Endometrial microvascular endothelial cells (primary cell): Measurements from ENCODE around the gene HSPA14. TPM values are rescaled to one million over a fixed set of nuclear protein-coding genes. Genes with fewer than 3 reads are reported as not detected.
"Not testable (repeated sequence)": the region's sequence is repeated elsewhere in the genome, so short reads cannot be mapped to it uniquely, and the experiment has no call there.

Experiments used
- in situ Hi-C: cut with HindIII; loops from 2 replicates; pipeline ENCODE4 v1.10.0; 2017; ENCODE audit warnings: low sequenced_read_pairs, low pct_unique_long_range_greater_than_20kb; ENCODE audit errors: inconsistent ontology term
- total RNA-seq: library from RNA; depleted of rRNA; stranded (reverse); fragments of >200 nt; gene quantifications from one replicate; pipeline ENCODE4 v1.2.3, GENCODE V29; 2015; ENCODE audit errors: inconsistent ontology term

Gene HSPA14
- 18.9 TPM for total RNA-seq

DNA sequence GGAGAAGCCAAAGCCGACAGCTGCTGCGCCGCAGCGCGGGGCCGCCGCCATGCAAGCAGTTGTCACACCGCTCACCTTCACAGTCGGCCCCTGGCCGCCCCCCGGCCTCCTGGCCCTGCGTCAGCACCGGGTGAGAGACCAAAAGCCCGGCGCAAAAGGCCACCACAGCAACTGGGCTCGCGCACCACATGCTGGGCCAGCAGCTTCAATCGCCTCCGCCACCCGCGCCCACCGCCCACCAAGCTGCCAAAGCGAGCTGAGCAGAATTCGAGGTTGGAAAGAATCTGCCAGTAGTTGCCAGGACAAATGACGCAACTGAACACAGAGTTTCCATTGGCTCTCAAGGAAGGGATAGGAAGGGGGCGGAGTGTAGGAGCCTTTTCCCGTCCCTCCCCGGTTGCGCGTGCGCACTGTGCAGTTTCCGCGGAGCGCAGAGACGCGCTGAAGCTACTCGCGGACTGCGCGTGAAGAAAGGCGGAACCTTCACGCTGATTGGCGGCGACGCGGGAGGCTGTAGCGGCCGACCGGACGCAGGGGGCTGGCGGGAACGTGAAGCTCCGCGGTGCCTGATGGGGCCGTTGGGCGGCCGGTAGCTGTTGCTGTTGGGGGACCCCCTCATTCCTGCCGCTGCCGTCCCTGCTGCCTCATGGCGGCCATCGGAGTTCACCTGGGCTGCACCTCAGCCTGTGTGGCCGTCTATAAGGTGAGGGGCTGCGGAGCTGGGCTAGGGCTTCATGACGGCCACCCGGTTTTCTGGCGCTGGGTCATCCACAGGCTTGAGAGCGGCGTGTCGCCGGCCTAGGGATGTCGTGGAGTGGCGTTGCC, at the start of gene HSPA14, which contains the start of the genes CDNF and MSANTD7:
TSS of gene HSPA14 (plus strand) at position 550 of the 825 bp plus-strand sequence. CDS start at position 647, 97 bp downstream.
TSS of gene CDNF (minus strand) at position 281 of the 825 bp plus-strand sequence. CDS start at position 190, 91 bp downstream.
TSS of gene MSANTD7 (plus strand) at position 550 of the 825 bp plus-strand sequence. CDS start 3,979 bp downstream, outside the sequence.
- in situ Hi-C loops, result no loop called here

GRCh38 chr10:14798636-14799035, 39.5 kb upstream of the HSPA14 start:
- in situ Hi-C loops, result loop anchor here (25.0 kb wide), 1 partner anchor 211 kb away; no protein-coding TSS in a partner anchor

DNA sequence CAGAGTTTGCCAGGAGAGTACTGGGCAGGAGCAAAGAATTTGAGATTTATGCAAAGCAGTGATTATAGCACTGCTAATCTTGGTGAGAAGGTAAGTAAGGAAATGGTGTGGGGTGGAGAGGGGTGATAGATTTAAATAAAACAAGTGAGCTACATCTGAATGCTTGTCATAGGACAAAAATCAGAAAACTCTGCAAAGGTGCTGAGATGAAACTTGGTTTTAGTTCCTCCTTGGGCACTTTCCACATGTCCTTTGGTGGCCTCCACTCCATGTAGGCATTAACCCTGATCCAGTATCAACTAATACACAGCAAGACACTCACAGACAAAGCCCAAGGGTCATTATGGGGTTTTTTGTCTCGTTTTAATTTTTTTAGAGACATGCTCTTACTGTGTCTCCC, 37.7 kb upstream of the HSPA14 start:
- in situ Hi-C loops, result no loop called here

DNA sequence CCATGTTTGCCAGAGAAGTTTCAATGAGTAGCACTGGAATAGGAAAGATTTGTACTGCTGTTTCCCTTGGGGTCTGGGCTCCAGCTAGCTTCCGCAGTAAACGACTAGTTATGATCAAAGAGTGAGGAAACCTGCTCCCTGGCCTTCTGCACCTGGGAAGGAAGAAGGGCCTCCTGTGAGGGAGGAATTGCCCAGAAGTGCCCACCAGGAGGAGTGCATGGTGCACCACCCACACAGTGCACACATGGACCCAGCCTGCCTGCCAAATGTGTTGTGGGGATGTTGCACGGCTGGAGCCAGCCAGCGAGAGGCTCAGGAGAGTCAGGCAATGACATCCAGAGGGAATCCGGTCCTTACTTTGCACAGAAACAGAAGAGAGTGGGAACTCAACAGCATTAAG, 36.4 kb upstream of the HSPA14 start:
- in situ Hi-C loops, result no loop called here

DNA sequence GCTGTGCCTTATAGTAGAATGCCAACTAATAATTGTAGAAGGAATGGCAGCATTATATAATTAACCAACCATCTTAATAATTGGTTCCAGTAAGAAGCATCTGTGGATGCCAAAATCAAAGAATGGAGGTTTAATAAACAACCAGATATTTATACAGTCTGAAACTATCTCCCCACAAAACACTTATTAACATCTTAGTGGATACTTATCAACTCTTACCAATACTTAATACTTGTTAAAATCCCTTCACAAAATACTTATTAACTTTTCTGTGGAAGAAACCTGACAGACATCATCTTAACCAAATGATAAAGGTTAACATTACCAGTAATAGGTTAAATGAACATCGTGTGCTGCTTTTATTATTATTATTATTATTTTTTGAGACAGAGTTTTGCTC, 34.3 kb upstream of the HSPA14 start:
- in situ Hi-C loops, result no loop called here

GRCh38 chr10:14806318-14806717, 31.8 kb upstream of the HSPA14 start:
- in situ Hi-C loops, result no loop called here

DNA sequence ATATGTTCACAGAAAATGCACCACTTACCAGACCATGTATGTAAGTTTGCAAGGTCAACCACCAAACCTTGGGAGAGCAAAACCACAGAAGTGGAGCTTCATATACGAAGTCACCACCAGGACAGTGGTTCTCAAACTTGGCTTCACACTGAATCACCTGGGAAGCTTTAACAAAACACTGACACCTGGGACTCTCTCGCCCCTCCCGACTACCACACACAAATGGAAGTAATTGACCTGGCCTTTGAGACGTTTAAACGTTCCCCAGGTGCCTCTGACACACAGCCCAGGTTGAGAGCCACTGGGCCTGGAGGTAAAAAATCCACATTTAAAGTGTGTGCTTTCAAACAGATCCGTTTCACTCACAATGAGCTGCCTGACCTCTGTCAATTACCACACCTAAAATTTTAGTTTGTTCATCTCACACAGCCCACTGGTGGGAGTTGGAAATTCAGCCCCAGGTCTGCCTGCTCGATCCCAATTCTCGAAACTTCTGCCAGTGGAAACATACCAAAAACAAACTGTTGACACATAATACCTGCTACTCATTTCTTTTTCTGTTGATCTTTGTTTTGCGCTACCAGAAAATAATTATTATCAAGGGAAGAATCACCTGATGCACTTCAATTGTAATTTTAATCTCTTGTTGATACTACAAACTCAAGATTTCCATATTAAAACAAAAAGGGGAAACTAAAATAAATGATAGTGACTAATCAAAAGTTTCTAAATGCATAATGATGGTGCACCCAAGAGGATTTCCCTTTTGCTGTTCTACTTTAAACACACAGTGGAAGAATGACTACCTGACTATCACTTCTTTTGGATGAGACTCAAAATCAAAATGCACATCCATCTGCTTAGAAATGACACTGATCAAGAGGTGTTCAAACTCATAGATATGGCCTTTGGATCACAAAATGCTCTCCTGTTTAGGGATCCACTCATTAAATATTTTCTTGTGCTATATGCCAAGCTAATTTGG, 26.8 kb upstream of the HSPA14 start:
- in situ Hi-C loops, result no loop called here

DNA sequence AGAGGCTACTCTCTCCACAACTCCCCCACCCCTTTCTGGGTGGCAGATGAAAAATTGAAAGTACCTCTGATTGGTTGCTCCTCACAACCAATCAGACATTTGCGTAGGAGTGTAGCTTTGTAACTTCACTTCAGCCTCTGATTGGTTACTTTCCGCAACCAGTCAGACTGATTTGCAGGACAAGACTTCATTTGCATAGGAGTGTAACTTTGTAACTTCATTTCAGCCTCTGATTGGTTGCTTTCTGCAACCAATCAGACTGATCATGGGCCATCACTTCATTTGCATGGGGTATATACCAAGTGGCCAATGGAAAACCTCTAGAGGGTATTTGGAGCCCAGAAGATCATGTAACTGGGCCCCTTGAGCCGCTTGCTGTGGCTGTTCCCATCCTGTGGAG, 25.8 kb upstream of the HSPA14 start:
- in situ Hi-C loops, result no loop called here

DNA sequence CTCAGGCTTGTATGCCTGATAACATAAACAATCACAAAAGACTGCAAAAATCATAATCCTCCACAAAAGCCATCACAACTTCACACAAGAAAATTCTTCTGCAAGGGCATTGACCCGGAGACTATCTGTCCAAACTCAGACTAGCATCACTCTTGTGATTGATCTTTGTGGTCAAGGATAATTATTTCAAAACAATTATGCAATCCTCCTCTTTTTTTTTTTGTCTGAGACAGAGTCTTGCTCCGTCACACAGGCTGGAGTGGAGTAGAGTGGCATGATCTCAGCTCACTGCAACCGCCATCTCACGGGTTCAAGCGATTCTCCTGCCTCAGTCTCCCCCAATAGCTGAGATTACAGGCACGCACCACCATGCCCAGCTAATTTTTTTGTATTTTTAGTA, 22.4 kb upstream of the HSPA14 start:
- in situ Hi-C loops, result no loop called here

DNA sequence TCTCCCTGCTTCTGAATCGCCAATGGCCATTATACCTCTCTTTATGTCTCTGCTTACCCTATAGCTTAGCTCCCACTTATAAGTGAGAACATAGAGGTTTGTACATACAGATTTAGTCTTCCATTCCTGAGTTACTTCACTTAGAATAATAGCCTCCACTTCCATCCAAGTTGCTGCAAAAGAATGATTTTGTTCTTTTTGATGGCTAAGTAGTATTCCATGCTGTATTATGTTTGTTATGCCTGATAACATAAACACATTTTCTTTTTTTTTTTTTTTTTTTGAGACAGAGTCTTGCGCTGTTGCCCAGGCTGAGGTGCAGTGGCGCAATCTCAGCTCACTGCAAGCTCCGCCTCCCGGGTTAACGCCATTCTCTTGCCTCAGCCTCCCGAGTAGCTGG, 21.4 kb upstream of the HSPA14 start:
- in situ Hi-C loops, result not testable (repeated sequence)

DNA sequence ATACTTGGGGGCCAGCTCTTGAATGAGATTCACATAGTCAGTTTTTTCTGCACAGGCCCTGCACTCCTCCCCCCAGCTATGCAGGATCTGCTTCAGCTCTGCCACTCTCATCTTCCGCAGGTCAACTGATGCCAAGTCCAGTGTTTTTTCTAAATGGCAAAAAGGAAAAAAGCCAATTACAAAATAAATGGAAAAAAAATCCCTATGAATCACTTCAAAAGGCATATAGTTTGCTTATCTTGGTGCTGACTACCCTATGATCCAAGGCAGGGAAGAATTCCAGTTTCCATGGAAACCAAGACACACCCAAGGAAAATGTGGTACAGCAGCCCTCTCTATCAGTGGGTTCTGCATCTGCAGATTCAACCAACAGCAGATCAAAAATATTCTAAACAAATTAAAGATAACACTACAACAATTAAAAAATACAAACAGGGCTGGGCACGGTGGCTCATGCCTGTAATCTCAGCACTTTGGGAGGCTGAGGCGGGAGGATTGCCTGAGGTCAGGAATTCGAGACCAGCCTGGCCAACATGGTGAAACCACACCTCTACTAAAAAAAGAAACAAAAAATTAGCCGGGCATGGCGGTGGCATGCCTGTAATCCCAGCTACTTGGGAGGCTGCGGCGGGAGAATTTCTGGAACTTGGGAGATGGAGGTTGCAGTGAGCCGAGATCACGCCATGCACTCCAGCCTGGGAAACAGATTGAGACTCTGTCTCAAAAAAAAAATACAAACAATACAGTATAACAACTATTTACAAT, 17.9 kb upstream of the HSPA14 start:
- in situ Hi-C loops, result no loop called here

- in situ Hi-C loops, result no loop called here
These were observed 17.3 kb upstream of the HSPA14 start for GRCh38 chr10:14820775-14821154.

- in situ Hi-C loops, result no loop called here
These were observed 16.3 kb upstream of the HSPA14 start for GRCh38 chr10:14821635-14822375.

- in situ Hi-C loops, result no loop called here
These were observed 15.0 kb upstream of the HSPA14 start for GRCh38 chr10:14822879-14823755.

DNA sequence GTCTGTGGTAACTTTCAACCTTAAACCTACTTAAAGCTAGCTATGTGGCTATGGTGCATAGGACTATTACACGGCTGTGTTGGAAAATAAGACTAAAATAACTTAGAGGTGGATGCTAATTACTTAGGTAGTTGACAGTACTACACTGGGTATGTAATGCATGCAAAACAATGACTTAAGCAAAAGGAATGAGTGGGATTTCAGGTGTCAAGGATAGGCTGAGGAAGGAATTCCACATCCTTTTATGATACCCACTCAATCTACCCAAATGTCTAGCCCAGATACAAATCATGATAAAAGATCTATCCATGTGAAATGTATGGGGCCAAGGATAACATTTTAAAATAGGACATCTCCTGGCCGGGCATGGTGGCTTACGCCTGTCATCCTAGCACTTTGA, 14.1 kb upstream of the HSPA14 start:
- in situ Hi-C loops, result no loop called here

DNA sequence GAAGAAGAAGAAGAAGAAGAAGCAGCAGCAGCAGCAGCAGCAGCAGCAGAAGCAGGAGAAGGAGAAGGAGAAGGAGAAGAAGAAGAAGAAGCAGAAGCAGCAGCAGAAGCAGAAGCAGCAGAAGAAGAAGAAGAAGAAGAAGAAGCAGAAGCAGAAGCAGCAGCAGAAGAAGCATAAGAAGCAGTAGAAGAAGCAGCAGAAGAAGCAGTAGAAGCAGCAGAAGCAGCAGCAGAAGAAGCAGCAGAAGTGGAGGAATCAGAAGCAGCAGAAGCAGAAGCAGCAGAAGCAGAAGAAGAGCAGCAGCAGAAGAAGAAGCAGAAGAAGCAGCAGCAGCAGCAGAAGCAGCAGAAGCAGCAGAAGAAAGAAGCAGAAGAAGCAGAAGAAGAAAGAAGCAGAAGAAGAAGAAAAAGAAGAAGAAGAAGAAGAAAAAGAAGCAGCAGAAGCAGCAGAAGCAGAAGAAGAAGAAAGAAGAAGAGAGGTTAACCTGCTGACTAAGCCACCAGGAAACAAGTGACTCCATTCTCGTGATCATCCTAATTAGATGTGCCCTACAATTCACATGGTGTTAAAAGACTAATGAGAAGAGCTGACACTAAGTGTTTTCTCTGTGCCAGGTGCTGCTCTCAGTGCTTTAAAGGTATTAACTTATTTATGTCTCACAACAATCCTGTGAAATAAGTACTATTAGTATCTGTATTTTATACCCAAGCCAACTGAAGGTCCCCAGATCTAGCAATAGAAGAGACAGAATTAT, 11.9 kb upstream of the HSPA14 start:
- in situ Hi-C loops, result no loop called here

DNA sequence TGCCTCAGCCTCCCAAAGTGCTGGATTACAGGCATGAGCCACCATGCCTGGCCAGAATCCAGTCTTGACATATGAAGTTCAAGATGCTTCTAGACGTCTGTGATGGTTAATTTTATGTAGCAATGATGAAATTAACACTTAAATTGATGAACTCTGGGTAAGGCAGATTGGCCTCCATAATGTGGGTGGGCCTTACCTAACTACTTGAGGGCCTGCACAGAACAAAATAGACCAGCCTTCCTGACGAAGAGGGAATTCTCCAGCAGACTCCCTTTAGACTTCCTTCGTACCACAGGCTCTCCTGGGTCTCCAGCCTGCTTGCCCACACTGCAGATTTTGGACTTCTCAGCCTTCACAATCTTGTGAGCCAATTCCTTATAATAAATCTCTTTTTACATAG, 5.0 kb upstream of the HSPA14 start:
- in situ Hi-C loops, result no loop called here
